ENCODE results near the gene XYLT1.

- TF ChIP-seq YY1 (IDR thresholded peaks at IDR 0.05; ENCODE audit: low read depth) (no peak), TEAD4 (IDR thresholded peaks at IDR 0.05) (no peak), MAX (IDR thresholded peaks at IDR 0.05) (no peak), CEBPB (IDR thresholded peaks at IDR 0.05) (no peak), ZBTB7A (IDR thresholded peaks at IDR 0.05; ENCODE audit: low read depth) (no peak), USF1 (IDR thresholded peaks at IDR 0.05) (no peak), EP300 (IDR thresholded peaks at IDR 0.05; ENCODE audit: borderline replicate concordance) (no peak), NFIC (IDR thresholded peaks at IDR 0.05) (no peak), RAD21 (IDR thresholded peaks at IDR 0.05; ENCODE audit: low read depth) (no peak)
Measured at GRCh38 chr16:17348826-17349225, 121.9 kb downstream of the XYLT1 start.

Data from Ishikawa (cell line).